HG02623 (cell line): ENCODE measurements around the gene LCE3B.

Source experiments
- ATAC-seq: cut with Tn5 transposase; IDR thresholded peaks from one replicate; pipeline ENCODE4 v1.9.1; 2021; ENCODE audit warnings: moderate library complexity; ENCODE audit not compliant: unreplicated experiment

Gene LCE3B

GRCh38 chr1:152657677-152658076 is 44.1 kb downstream of the LCE3B start:
- no peak for ATAC-seq

- no peak for ATAC-seq
Measured at GRCh38 chr1:152658649-152659048, 45.0 kb downstream of the LCE3B start.

GRCh38 chr1:152663098-152663497 is 49.5 kb downstream of the LCE3B start, which contains the start of gene LCE2D:
Gene LCE2D (plus strand): TSS chr1:152663380. CDS start chr1:152664106, 726 bp downstream.
- ATAC-seq, result no peak
